HEK293 (cell line): ENCODE results near the gene PLA2G4B.

ENCODE experiments used
- CTCF ChIA-PET: fragments of 350-600 bp; formaldehyde crosslinking; extraction: SDS; loops from one replicate; lab custom pipeline; 2021; ENCODE audit warnings: antibody characterized with exemption; lab: Yijun Ruan, JAX
- POLR2A ChIA-PET: fragments of 300-600 bp; formaldehyde crosslinking; extraction: SDS; loops from one replicate; lab custom pipeline; 2020; ENCODE audit warnings: antibody characterized with exemption, inconsistent platforms; lab: Yijun Ruan, JAX
- H3K27ac ChIP-seq: fragments of 200-500 bp; sonication (Bioruptor generic); 2 replicates; pipeline ENCODE4 v1.5.1; 2014; ENCODE audit warnings: low read depth, low read length, control low read depth, inconsistent platforms; ENCODE audit errors: extremely low read depth
- H3K36me3 ChIP-seq, 2 experiments: fragments of 200-500 bp in 1 of 2; sonication (Bioruptor generic) in 1 of 2; 1 replicate in 1 of 2; 2 replicates in 1 of 2; pipeline ENCODE4 v1.5.1; 2014 to 2017; ENCODE audit warnings: inconsistent platforms in 2 of 2, low read length in 2 of 2; ENCODE audit not compliant: control insufficient read depth in 2 of 2, insufficient read depth in 1 of 2
- H3K4me1 ChIP-seq: fragments of 200-500 bp; sonication (Bioruptor generic); 2 replicates; pipeline ENCODE4 v1.5.1; 2014; ENCODE audit warnings: mild to moderate bottlenecking, low read length, inconsistent platforms; ENCODE audit not compliant: control insufficient read depth, insufficient read depth
- H3K4me3 ChIP-seq: 2 replicates; pipeline ENCODE4 v1.5.1; 2011; ENCODE audit warnings: low read depth, mild to moderate bottlenecking, control low read depth, low read length, moderate library complexity
- H3K9me3 ChIP-seq: fragments of 200-500 bp; sonication (Bioruptor generic); 2 replicates; pipeline ENCODE4 v1.5.1; 2014; ENCODE audit warnings: low read depth, low read length, inconsistent platforms; ENCODE audit not compliant: control insufficient read depth, insufficient read depth
- HOXA7 ChIP-seq: sonication (generic); formaldehyde crosslinking; IDR thresholded peaks from 2 replicates; pipeline ENCODE4 v1.8.1; 2022; ENCODE audit warnings: missing genetic modification reagents, borderline replicate concordance
- SCRT1 ChIP-seq: fragments of 450-650 bp; formaldehyde crosslinking; IDR thresholded peaks from 2 replicates; pipeline ENCODE4 v1.5.1; 2016; ENCODE audit warnings: missing biosample characterization, missing genetic modification characterization, borderline replicate concordance
- ZIC2 ChIP-seq: fragments of 450-650 bp; formaldehyde crosslinking; IDR thresholded peaks from 2 replicates; pipeline ENCODE4 v1.5.1; 2016; ENCODE audit warnings: missing biosample characterization, missing genetic modification characterization
- ZNF121 ChIP-seq: fragments of 450-650 bp; formaldehyde crosslinking; IDR thresholded peaks from 2 replicates; pipeline ENCODE4 v1.5.1; 2016; ENCODE audit warnings: missing biosample characterization, missing genetic modification characterization
- ZNF138 ChIP-seq: fragments of 450-650 bp; formaldehyde crosslinking; IDR thresholded peaks from 2 replicates; pipeline ENCODE4 v1.5.1; 2016; ENCODE audit warnings: missing biosample characterization, missing genetic modification characterization, borderline replicate concordance
- ZNF169 ChIP-seq: fragments of 450-650 bp; formaldehyde crosslinking; IDR thresholded peaks from 2 replicates; pipeline ENCODE4 v1.5.1; 2016; ENCODE audit warnings: missing biosample characterization, missing genetic modification characterization
- ZNF175 ChIP-seq: fragments of 450-650 bp; formaldehyde crosslinking; IDR thresholded peaks from 2 replicates; pipeline ENCODE4 v1.5.1; 2016; ENCODE audit warnings: missing biosample characterization, missing genetic modification characterization
- ZNF2 ChIP-seq: fragments of 450-650 bp; formaldehyde crosslinking; IDR thresholded peaks from 2 replicates; pipeline ENCODE4 v1.5.1; 2016; ENCODE audit warnings: missing biosample characterization, missing genetic modification characterization
- ZNF274 ChIP-seq, 2 experiments: fragments of 200-500 bp in 1 of 2; fragments of 450-650 bp in 1 of 2; sonication (Bioruptor generic) in 1 of 2; formaldehyde crosslinking in 1 of 2; IDR thresholded peaks; 2 replicates each; pipeline versions ENCODE4 v1.5.1 to v1.6.1; 2014 to 2016; ENCODE audit warnings: borderline replicate concordance in 1 of 2, inconsistent platforms in 1 of 2, low read length in 1 of 2, missing biosample characterization in 1 of 2, missing genetic modification characterization in 1 of 2
- ZNF341 ChIP-seq: fragments of 450-650 bp; formaldehyde crosslinking; IDR thresholded peaks from 2 replicates; pipeline ENCODE4; 2016; ENCODE audit warnings: low read depth, missing biosample characterization, missing genetic modification characterization
- ZNF354C ChIP-seq: fragments of 450-650 bp; formaldehyde crosslinking; IDR thresholded peaks from 2 replicates; pipeline ENCODE4 v1.5.1; 2016; ENCODE audit warnings: missing biosample characterization, missing genetic modification characterization, low read depth, borderline replicate concordance
- ZNF560 ChIP-seq: fragments of 450-650 bp; formaldehyde crosslinking; IDR thresholded peaks from 2 replicates; pipeline ENCODE4 v1.5.1; 2017; ENCODE audit warnings: missing biosample characterization, missing genetic modification characterization, borderline replicate concordance
- ZNF610 ChIP-seq: fragments of 450-650 bp; formaldehyde crosslinking; IDR thresholded peaks from 2 replicates; pipeline ENCODE4 v1.5.1; 2016; ENCODE audit warnings: missing biosample characterization, missing genetic modification characterization, borderline replicate concordance
- ZNF707 ChIP-seq: fragments of 450-650 bp; formaldehyde crosslinking; IDR thresholded peaks from 2 replicates; pipeline ENCODE4 v1.5.1; 2016; ENCODE audit warnings: missing biosample characterization, missing genetic modification characterization
- ZNF747 ChIP-seq: fragments of 450-650 bp; formaldehyde crosslinking; IDR thresholded peaks from 2 replicates; pipeline ENCODE4 v1.5.1; 2016; ENCODE audit warnings: missing biosample characterization, missing genetic modification characterization
- ZNF792 ChIP-seq: fragments of 450-650 bp; formaldehyde crosslinking; IDR thresholded peaks from 2 replicates; pipeline ENCODE4 v1.5.1; 2016; ENCODE audit warnings: missing biosample characterization, missing genetic modification characterization
- TF ChIP-seq, protein P1 (sequence below): fragments of 450-650 bp; formaldehyde crosslinking; IDR thresholded peaks from 2 replicates; pipeline ENCODE4 v1.5.1; 2017; ENCODE audit warnings: missing biosample characterization, missing genetic modification characterization
- TF ChIP-seq, protein P2 (sequence below): fragments of 450-650 bp; formaldehyde crosslinking; conservative IDR thresholded peaks from 2 replicates; pipeline ENCODE4 v1.5.1; 2016; ENCODE audit warnings: low read depth, missing biosample characterization, missing genetic modification characterization
- TF ChIP-seq, protein P3 (sequence below): fragments of 450-650 bp; formaldehyde crosslinking; IDR thresholded peaks from 2 replicates; pipeline ENCODE4 v1.5.1; 2017; ENCODE audit warnings: missing biosample characterization, missing genetic modification characterization

PLA2G4B gene

DNA sequence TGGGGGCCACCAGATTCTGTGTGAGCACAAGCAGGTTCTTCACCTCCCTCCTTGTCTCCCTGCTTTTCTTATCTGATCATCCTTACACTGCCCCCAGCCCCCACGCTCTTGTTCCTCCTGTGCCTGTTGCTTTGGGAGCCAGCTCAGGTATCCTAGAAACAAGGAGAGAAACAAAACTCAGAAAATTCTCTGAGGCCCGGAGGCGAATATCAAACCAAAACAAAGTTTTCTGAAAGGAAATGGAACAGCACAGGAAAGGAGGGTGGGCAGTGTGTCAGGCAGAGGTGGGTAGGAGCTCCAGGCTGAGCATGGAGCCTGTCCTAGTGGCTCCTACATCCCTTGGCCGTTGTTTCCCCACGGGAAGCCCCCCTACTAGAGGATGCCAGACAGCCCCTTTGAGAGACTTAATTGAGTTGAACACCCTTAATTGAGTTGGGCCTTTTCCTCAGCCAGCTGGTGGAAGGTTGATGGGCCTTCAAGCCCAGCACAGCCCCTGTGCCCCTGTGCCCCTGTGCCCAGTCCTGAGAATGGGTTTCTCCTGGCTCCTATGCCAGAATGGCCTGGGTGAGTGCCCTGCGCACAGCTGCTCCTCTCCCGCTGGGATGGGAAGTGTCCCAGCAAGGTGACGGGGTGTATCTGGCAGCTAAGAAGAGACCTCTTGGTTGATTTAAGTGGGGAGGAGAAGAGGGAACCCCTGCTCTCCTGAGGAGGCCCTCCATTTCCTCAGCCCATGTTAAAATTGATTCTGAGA lies 33.6 kb upstream of the PLA2G4B start:
- H3K4me3 ChIP-seq = no peak overlapping the region
- no peak for TF ChIP-seq ZNF707
- no peak for TF ChIP-seq ZNF175 (tag by site-specific recombination)
- TF ChIP-seq ZNF610 (tag by site-specific recombination) = no peak
- no peak for TF ChIP-seq ZNF138 (tag by site-specific recombination)
- TF ChIP-seq ZNF169 (tag by site-specific recombination) = no peak
- no peak for TF ChIP-seq ZNF341 (tag by site-specific recombination)
- TF ChIP-seq ZNF274 (IDR thresholded peaks at IDR 0.05; ENCODE audit: low read length) = no peak
- TF ChIP-seq ZNF274 (tag by site-specific recombination; IDR thresholded peaks at IDR 0.05; ENCODE audit: borderline replicate concordance) = no peak
- ChIA-PET POLR2A (no interaction called here), CTCF (interaction anchor here (0.7 to 1.3 kb wide), 2 partner anchors 28 to 32 kb away, joined by 3 read pairs; no protein-coding TSS in a partner anchor)
- no peaks in the 10 kb centered on the region for H3K4me1 ChIP-seq
- H3K9me3 ChIP-seq = no peaks in the 10 kb centered on the region
- no peak overlapping the region for H3K27ac ChIP-seq
- peaks cover 0 to 8% of the 10 kb centered on the region in 2 experiments; a peak in 1 of 3 replicates for H3K36me3 ChIP-seq

DNA sequence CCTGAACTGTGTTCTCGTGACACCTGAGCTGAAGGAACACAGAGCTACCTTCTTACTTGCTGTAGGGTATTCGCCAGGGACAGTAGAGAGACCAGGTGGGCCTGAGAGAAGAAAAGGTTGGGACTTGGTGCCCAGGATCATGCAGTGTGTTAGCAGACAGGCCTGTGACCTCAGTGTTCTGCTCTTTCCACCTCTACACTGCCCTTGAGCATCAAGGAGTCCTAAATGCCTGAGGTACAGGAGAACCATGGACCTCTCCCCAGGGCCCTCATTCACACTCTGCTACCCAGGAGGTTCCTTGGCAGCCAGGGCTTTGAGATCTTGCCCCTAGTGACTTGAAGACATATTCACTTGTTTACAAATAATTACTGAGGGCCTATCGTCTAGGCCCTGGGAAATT lies 32.9 kb upstream of the PLA2G4B start:
- CTCF ChIA-PET = interaction anchor here (0.7 to 1.5 kb wide), 4 partner anchors 32 to 202 kb away, joined by 3 to 9 read pairs (median 6); partner anchors contain the start of gene MAPKBP1
- Histone ChIP-seq H3K36me3 (peaks cover 0 to 7% of the 10 kb centered on the region in 2 experiments; a peak in 1 of 3 replicates), H3K4me3 (no peak overlapping the region), H3K27ac (no peak overlapping the region), H3K4me1 (no peaks in the 10 kb centered on the region), H3K9me3 (no peaks in the 10 kb centered on the region)
- TF ChIP-seq ZNF121 (tag by site-specific recombination) (no peak), SCRT1 (no peak), ZNF354C (tag by site-specific recombination) (no peak), ZNF747 (tag by site-specific recombination) (no peak)
- TF ChIP-seq, protein P1, sequence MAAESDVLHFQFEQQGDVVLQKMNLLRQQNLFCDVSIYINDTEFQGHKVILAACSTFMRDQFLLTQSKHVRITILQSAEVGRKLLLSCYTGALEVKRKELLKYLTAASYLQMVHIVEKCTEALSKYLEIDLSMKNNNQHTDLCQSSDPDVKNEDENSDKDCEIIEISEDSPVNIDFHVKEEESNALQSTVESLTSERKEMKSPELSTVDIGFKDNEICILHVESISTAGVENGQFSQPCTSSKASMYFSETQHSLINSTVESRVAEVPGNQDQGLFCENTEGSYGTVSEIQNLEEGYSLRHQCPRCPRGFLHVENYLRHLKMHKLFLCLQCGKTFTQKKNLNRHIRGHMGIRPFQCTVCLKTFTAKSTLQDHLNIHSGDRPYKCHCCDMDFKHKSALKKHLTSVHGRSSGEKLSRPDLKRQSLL (tag by site-specific recombination) = no peak
- POLR2A ChIA-PET = no interaction called here

DNA sequence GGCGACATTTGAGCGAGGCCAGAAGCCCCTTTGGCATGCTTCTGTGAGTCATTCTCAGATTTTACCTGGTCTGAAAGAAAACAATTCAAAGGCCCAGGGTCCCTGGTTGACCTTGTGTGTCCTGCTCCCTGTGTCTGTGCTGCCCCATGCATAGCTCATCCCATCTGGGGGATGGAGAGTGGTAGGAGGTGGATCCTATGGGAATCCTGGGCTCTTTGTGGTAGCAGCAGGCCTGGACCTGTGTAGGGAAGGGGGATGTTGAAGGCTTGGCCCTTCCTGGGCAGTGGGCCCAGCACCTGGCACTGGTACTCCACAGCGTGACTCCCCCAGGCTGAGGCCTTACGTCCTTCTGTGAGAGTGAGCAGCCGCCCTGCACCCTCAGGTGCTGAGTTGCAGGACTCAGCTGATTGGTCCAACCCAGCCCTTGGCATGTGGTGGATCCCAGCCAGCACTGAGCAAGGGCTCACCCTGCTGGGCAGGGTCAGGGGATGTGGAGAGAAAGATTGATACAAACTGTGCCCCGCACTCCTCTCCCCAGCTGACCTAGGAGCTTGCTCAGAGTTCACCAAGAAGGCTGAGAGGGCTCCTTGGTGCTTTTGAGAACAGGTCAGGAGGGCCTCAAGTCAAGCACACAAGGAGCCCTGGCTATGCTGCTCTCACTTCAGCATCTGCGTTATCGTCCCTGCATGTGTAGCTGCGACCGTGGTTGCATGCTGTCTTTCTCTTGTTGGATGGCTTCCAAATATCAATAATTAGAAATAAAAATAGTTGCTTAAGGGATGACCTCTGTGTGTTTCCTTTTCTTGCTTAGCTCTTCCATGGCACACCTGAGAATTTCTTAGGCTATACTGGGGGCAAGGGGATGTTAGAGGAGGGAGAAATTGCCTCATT lies 32.1 kb upstream of the PLA2G4B start:
- ChIA-PET CTCF (interaction anchor here (0.7 to 1.5 kb wide), 10 partner anchors 11 to 219 kb away, joined by 3 to 9 read pairs (median 4); partner anchors contain the start of gene MAPKBP1), POLR2A (interaction anchor here (1.1 kb wide), 1 partner anchor 32 kb away, joined by 5 read pairs; the partner anchor contains the start of gene MAPKBP1)
- H3K9me3 ChIP-seq = no peaks in the 10 kb centered on the region
- TF ChIP-seq ZIC2 (tag by site-specific recombination) (peak; percentile 78), ZNF560 (tag by site-specific recombination) (no peak), ZNF2 (no peak), HOXA7 (CRISPR knock-in tag) (no peak), ZNF792 (no peak)
- TF ChIP-seq, protein P2, sequence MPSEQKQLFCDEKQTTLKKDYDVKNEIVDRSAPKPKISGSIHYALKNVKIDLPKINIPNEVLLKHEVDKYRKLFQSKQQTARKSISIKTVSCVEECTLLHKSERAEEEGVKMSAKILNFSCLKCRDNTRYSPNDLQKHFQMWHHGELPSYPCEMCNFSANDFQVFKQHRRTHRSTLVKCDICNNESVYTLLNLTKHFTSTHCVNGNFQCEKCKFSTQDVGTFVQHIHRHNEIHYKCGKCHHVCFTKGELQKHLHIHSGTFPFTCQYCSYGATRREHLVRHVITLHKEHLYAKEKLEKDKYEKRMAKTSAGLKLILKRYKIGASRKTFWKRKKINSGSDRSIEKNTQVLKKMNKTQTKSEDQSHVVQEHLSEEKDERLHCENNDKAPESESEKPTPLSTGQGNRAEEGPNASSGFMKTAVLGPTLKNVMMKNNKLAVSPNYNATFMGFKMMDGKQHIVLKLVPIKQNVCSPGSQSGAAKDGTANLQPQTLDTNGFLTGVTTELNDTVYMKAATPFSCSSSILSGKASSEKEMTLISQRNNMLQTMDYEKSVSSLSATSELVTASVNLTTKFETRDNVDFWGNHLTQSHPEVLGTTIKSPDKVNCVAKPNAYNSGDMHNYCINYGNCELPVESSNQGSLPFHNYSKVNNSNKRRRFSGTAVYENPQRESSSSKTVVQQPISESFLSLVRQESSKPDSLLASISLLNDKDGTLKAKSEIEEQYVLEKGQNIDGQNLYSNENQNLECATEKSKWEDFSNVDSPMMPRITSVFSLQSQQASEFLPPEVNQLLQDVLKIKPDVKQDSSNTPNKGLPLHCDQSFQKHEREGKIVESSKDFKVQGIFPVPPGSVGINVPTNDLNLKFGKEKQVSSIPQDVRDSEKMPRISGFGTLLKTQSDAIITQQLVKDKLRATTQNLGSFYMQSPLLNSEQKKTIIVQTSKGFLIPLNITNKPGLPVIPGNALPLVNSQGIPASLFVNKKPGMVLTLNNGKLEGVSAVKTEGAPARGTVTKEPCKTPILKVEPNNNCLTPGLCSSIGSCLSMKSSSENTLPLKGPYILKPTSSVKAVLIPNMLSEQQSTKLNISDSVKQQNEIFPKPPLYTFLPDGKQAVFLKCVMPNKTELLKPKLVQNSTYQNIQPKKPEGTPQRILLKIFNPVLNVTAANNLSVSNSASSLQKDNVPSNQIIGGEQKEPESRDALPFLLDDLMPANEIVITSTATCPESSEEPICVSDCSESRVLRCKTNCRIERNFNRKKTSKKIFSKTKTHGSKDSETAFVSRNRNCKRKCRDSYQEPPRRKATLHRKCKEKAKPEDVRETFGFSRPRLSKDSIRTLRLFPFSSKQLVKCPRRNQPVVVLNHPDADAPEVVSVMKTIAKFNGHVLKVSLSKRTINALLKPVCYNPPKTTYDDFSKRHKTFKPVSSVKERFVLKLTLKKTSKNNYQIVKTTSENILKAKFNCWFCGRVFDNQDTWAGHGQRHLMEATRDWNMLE (tag by site-specific recombination) = no peak
- TF ChIP-seq, protein P3, sequence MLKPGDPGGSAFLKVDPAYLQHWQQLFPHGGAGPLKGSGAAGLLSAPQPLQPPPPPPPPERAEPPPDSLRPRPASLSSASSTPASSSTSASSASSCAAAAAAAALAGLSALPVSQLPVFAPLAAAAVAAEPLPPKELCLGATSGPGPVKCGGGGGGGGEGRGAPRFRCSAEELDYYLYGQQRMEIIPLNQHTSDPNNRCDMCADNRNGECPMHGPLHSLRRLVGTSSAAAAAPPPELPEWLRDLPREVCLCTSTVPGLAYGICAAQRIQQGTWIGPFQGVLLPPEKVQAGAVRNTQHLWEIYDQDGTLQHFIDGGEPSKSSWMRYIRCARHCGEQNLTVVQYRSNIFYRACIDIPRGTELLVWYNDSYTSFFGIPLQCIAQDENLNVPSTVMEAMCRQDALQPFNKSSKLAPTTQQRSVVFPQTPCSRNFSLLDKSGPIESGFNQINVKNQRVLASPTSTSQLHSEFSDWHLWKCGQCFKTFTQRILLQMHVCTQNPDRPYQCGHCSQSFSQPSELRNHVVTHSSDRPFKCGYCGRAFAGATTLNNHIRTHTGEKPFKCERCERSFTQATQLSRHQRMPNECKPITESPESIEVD (tag by site-specific recombination) = no peak

More for the DNA sequence above, 32.1 kb upstream of the PLA2G4B start:
- H3K27ac ChIP-seq = no peak overlapping the region
- no peaks in the 10 kb centered on the region for H3K36me3 ChIP-seq
- H3K4me3 ChIP-seq = no peak overlapping the region
- H3K4me1 ChIP-seq = no peaks in the 10 kb centered on the region
